NB4 (cell line): ENCODE measurements around the gene SNN.

Source experiments
- DNase-seq: peaks from one replicate; pipeline ENCODE4 v3.0.0; 2010; ENCODE audit warnings: low read depth
- H3K4me3 ChIP-seq: one replicate; pipeline ENCODE4 v1.5.1; 2011; ENCODE audit warnings: mild to moderate bottlenecking, low read depth, low read length, moderate library complexity
- CTCF ChIP-seq: IDR thresholded peaks from one replicate; pipeline ENCODE4 v1.5.1; 2012; ENCODE audit warnings: low read depth, low read length
- MAX ChIP-seq: IDR thresholded peaks from 2 replicates; pipeline ENCODE4 v1.6.1; 2011; ENCODE audit warnings: low read depth, low read length
- MYC ChIP-seq: IDR thresholded peaks from 2 replicates; pipeline ENCODE4 v1.6.1; 2011; ENCODE audit warnings: low read depth, low read length
- POLR2A ChIP-seq: IDR thresholded peaks from 2 replicates; pipeline ENCODE4 v1.6.1; 2011; ENCODE audit warnings: mild to moderate bottlenecking; ENCODE audit not compliant: insufficient read length; ENCODE audit errors: extremely low read depth

Gene SNN

GRCh38 chr16:11627822-11628457 is 40.3 kb upstream of the SNN start:
- no peak overlapping the region for H3K4me3 ChIP-seq
- TF ChIP-seq POLR2A (no peak), MYC (no peak), CTCF (no peak), MAX (no peak)
- no peak for DNase-seq

GRCh38 chr16:11629071-11630030 is 38.9 kb upstream of the SNN start:
- peak; percentile 77 for DNase-seq
- H3K4me3 ChIP-seq = no peak overlapping the region
- no peak for TF ChIP-seq CTCF
- no peak for TF ChIP-seq POLR2A

- no peak for TF ChIP-seq MAX
- no peak for TF ChIP-seq MYC
- TF ChIP-seq POLR2A = no peak
- TF ChIP-seq CTCF = no peak
- peak; percentile 55 for DNase-seq
- H3K4me3 ChIP-seq = no peak overlapping the region
Observed at GRCh38 chr16:11630046-11630767, 38.0 kb upstream of the SNN start.

GRCh38 chr16:11630768-11631056 is 37.5 kb upstream of the SNN start:
- TF ChIP-seq MAX (no peak), MYC (no peak), POLR2A (no peak), CTCF (no peak)
- DNase-seq = no peak
- no peak overlapping the region for H3K4me3 ChIP-seq

- H3K4me3 ChIP-seq = no peak overlapping the region
- no peak for TF ChIP-seq CTCF
- TF ChIP-seq MYC = no peak
- TF ChIP-seq POLR2A = no peak
- TF ChIP-seq MAX = no peak
- DNase-seq = no peak
Observed at GRCh38 chr16:11631214-11631613, 37.0 kb upstream of the SNN start.
